ENCODE measurements around the gene AP2A1. TPM values are rescaled to one million over a fixed set of nuclear protein-coding genes. Genes with fewer than 3 reads are reported as not detected.

The AP2A1 gene
- total and polyA plus RNA-seq, 10 of the 15 experiments (the other 5 are each of a cell fraction or from before 2014, with no cell fraction given), result 0.68 to 78.8 (median 33.8) TPM

DNA sequence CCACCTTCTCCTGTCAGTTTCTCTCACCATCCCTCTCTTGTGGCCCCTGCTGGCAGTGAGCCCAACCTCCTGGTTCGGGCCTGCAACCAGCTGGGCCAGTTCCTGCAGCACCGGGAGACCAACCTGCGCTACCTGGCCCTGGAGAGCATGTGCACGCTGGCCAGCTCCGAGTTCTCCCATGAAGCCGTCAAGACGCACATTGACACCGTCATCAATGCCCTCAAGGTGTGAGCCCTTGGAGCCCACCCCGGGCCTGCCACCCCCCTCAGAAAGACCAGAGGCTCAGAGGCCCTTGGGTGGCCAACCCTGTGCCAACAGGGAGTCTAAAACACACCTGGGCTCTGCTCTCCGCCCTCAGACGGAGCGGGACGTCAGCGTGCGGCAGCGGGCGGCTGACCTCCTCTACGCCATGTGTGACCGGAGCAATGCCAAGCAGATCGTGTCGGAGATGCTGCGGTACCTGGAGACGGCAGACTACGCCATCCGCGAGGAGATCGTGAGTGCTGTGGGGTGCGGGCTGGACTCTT, 32.5 kb downstream of the AP2A1 start:
- H2AFZ ChIP-seq (ENCODE audit: control insufficient read depth, low read depth, low read length), result no peak overlapping the region
- intact Hi-C loops (cut with micrococcal nuclease; ENCODE audit: unreplicated experiment) (no loop called here), in situ Hi-C loops (cut with MboI) (no loop called here)
- H3K9me3 ChIP-seq (replicated peaks; ENCODE audit: control insufficient read depth, insufficient read depth, low read length), result no peaks in the 10 kb centered on the region
- no peaks in the 10 kb centered on the region for H3K79me2 ChIP-seq (ENCODE audit: control insufficient read depth, insufficient read depth, low read length)
- ATAC-seq (no peak), DNase-seq (ENCODE audit: low read depth, low spot score) (no peak), FAIRE-seq (no peak)
- H4K20me1 ChIP-seq (ENCODE audit: control insufficient read depth, insufficient read depth), result no peaks in the 10 kb centered on the region
- RAD21 ChIA-PET (ENCODE audit: unreplicated experiment), result no interaction called here
- H3K27me3 ChIP-seq (replicated peaks in 1 of 2; ENCODE audit: control insufficient read depth in 2 of 2, insufficient read depth in 2 of 2, low read length in 1 of 2), result no peaks in the 10 kb centered on the region
- BruUV-seq (replicated peaks), result no TSS peak
- no peak overlapping the region for H3K9ac ChIP-seq (ENCODE audit: control insufficient read depth, insufficient read depth, low read length)
- CTCF ChIA-PET, result no interaction called here
- POLR2A ChIA-PET, result interaction anchor here (0.6 kb wide), 1 partner anchor 272 kb away, joined by 3 read pairs; the partner anchor contains the start of gene RCN3
- no peaks in the 10 kb centered on the region for H3K4me1 ChIP-seq (ENCODE audit: control insufficient read depth, insufficient read depth, low read length)
- SMC1A ChIA-PET (ENCODE audit: uncharacterized antibody, unreplicated experiment), result no interaction called here
- 96% methylated on average over 28 of the region's 28 CpGs for WGBS (ENCODE audit: insufficient coverage, insufficient replicate concordance, low lambda C conversion rate, missing lambda C conversion rate)
- H3K36me3 ChIP-seq (ENCODE audit: control insufficient read depth in 2 of 2, insufficient read depth in 2 of 2, low read length in 1 of 2), result peaks cover 17 to 39% of the 10 kb centered on the region in 2 experiments; a peak in 3 of 4 replicates
- no peak overlapping the region for H3K4me3 ChIP-seq
- no peak overlapping the region for H3K4me2 ChIP-seq (ENCODE audit: control insufficient read depth, insufficient read depth)
- no peak for TF ChIP-seq HCFC1 (IDR thresholded peaks at IDR 0.05; ENCODE audit: low read length)
- no peak for TF ChIP-seq MEF2B (IDR thresholded peaks at IDR 0.05; ENCODE audit: partially characterized antibody, poor library complexity, severe bottlenecking)
- TF ChIP-seq ZNF384 (IDR thresholded peaks at IDR 0.05; ENCODE audit: borderline replicate concordance, low read depth, low read length), result no peak
- TF ChIP-seq, protein P1, sequence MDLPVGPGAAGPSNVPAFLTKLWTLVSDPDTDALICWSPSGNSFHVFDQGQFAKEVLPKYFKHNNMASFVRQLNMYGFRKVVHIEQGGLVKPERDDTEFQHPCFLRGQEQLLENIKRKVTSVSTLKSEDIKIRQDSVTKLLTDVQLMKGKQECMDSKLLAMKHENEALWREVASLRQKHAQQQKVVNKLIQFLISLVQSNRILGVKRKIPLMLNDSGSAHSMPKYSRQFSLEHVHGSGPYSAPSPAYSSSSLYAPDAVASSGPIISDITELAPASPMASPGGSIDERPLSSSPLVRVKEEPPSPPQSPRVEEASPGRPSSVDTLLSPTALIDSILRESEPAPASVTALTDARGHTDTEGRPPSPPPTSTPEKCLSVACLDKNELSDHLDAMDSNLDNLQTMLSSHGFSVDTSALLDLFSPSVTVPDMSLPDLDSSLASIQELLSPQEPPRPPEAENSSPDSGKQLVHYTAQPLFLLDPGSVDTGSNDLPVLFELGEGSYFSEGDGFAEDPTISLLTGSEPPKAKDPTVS (IDR thresholded peaks at IDR 0.05; ENCODE audit: low read depth, low read length), result no peak
- TF ChIP-seq, protein P2, sequence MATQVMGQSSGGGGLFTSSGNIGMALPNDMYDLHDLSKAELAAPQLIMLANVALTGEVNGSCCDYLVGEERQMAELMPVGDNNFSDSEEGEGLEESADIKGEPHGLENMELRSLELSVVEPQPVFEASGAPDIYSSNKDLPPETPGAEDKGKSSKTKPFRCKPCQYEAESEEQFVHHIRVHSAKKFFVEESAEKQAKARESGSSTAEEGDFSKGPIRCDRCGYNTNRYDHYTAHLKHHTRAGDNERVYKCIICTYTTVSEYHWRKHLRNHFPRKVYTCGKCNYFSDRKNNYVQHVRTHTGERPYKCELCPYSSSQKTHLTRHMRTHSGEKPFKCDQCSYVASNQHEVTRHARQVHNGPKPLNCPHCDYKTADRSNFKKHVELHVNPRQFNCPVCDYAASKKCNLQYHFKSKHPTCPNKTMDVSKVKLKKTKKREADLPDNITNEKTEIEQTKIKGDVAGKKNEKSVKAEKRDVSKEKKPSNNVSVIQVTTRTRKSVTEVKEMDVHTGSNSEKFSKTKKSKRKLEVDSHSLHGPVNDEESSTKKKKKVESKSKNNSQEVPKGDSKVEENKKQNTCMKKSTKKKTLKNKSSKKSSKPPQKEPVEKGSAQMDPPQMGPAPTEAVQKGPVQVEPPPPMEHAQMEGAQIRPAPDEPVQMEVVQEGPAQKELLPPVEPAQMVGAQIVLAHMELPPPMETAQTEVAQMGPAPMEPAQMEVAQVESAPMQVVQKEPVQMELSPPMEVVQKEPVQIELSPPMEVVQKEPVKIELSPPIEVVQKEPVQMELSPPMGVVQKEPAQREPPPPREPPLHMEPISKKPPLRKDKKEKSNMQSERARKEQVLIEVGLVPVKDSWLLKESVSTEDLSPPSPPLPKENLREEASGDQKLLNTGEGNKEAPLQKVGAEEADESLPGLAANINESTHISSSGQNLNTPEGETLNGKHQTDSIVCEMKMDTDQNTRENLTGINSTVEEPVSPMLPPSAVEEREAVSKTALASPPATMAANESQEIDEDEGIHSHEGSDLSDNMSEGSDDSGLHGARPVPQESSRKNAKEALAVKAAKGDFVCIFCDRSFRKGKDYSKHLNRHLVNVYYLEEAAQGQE (IDR thresholded peaks at IDR 0.05; ENCODE audit: low read depth, low read length), result no peak
- TF ChIP-seq YBX1 (IDR thresholded peaks at IDR 0.05), result no peak
- no peak overlapping the region for H3K27ac ChIP-seq (ENCODE audit: control insufficient read depth, insufficient read depth)

Measured in GM12878 (cell line).